Limb (tissue), 2 donors: ENCODE measurements around the gene ENPP3.
"Not testable (repeated sequence)": the region's sequence is repeated elsewhere in the genome, so short reads cannot be mapped to it uniquely, and the experiment has no call there.

Experiments
- DNase-seq, 2 donors: peaks; one replicate each; pipeline ENCODE4 v3.0.0-alpha.2; 2016; ENCODE audit errors: extremely low spot score in 2 of 2

The ENPP3 gene

DNA sequence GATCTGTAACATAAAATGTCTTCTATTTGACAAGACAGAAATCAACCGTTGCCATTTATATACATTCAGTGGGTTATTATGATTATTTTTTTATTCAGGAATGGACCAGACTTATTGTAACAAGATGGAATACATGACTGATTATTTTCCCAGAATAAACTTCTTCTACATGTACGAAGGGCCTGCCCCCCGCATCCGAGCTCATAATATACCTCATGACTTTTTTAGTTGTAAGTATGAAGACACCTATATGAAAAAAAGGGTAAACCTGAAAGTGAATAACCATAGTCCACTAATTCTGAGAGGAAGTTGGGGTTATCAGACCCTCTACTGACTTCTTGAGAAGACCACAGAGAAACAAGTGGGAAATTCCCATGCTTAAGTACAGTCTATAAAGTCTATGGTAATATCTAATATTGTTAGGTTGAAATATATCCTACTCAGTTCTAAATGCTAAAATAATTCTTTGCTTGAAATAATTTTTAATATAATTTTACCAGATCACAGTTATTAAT is 48.2 kb downstream of the ENPP3 start:
- DNase-seq = no peak

DNA sequence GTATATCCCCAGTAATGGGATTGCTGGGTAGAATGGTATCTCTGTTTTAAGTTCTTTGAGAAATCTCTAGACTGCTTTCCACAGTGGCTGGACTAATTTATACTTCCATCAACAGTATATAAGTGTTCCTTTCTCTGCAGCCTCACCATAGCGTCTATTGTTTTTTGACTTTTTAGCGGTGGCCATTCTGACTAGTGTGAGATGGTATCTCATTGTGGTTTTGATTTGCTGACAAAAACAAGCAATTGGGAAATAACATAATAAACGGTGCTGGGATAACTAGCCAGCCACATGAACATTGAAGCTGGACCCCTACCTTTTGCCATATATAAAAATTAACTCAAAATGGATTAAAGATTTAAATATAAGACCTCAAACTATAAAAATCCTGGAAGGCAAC is 49.9 kb downstream of the ENPP3 start:
- no peak for DNase-seq

DNA sequence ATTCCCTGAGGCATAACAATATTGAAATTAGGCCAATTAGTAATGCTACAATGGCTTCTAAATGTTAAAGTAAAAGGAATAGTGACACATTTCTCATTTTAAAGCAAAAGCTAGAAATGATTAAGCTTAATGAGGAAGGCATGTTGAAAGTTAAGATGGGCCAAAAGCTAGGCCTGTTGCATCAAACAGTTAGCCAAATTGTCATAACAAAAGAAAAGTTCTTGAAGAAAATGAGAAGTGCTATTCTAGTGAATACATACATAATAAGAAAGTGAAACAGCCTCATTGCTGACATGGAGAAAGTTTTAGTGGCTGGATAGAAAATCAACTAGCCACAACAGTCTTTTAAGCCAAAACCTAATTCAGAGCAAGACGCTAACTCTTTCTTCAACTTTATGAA is 51.2 kb downstream of the ENPP3 start:
- no peak for DNase-seq

DNA sequence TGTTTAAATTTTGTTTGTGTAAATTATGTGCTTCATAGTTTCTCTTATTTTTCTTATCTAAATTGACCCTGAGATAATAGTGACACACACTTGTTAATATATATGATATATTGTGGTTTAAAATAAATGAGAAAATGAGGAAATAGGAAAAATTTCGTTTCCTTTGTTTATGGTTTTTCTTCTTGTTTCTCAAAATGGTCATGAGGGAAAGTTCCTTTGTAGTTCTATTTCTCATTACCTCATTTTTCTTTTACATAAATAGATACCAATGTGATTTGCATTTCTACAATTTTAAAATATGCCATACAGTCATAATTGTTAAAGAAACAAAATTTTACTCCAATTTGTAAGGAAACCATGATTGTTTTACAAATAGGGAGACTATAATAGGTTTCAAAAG is 54.9 kb downstream of the ENPP3 start:
- no peak for DNase-seq

DNA sequence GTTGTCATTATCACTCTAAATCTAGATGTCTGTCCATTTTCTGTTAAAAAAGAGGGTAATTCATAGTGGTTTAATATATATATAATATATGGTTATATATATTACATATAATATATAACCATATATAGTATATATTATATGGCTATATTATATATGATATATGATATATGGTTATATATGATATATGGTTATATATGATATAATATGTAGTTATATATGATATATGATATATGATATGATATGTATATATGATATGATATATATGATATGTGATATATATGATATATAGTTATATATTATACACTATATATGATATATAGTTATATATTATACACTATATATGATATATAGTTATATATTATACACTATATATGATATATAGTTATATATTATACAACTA is 55.5 kb downstream of the ENPP3 start:
- no peak for DNase-seq

DNA sequence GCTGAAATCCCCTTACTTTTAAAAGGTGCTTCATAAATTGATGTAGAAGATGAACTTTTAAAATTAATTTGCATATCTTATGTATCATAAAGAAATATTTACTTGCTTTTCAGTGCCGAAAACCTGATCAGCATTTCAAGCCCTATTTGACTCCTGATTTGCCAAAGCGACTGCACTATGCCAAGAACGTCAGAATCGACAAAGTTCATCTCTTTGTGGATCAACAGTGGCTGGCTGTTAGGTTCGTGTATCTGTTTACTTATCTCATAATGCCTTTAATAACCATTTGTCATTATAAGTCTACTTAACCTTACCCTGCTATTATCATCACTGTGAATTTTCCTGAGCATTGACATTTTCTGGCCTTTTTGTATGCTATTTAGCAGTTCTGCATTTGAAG is 56.3 kb downstream of the ENPP3 start:
- DNase-seq = no peak

DNA sequence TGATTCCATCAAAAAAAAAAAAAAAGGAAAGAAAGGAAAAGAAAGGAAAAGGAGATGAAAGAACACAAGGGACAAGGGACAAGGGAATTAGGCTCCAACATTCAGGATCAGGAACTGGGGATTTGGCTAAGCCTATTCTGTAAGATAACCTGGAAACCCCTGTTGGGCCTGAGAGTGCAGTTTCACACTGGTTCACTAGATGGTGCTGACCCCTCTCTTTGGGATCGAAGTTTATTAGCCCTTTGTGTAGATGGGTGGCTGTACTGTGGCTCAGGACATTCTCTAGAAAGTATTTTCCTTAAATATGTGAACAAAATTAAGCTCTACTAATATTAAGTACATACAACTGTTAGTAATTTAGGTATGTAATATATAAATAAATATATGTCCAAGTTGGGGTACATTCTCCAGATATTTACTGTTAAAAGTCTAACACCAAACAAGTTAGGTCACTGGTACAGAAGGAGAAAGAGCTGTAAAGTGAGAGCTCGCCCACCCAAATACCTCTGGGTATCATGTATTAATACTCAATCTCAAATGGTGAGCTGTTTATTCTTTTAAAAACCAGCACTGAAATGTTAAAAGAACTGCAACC is 57.8 kb downstream of the ENPP3 start:
- DNase-seq = peak; percentile 70 to 74

DNA sequence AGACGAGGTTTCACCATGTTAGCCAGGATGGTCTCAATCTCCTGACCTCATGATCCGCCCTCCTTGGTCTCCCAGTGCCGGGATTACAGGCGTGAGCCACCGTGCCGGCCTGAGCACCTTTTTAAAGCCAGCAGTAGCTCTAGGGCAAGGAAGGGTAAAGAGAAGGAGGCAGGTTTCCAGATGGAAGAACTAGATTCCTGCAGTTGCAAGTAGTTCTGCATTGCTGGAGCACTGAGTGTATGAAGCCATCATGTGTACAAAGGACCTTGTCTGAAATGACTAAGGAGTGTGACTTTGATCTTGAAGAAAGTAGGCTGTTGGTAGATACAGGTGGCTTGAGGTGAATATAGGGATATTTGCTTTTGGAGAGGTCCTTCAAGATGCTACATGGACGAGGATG is 59.9 kb downstream of the ENPP3 start:
- no peak for DNase-seq

DNA sequence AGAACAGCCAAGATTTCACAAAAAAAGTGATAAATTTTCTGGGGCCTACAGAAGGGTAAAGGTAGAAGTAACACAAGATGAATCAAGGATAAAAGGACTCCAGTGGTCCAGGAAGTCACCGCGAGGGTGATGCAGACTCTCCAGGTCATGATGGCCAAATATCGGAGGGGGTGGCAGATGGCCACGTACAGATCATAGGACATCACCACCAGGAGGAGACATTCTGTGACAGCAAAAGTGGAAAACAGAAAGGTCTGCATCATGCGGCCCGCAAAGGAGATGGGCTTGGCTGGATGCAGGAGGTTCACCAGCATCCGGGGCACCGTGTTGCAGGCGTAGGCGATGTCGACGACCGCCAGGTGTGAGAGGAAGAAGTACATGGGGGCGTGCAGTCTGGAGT is 63.7 kb downstream of the ENPP3 start:
- not testable (repeated sequence) for DNase-seq

DNA sequence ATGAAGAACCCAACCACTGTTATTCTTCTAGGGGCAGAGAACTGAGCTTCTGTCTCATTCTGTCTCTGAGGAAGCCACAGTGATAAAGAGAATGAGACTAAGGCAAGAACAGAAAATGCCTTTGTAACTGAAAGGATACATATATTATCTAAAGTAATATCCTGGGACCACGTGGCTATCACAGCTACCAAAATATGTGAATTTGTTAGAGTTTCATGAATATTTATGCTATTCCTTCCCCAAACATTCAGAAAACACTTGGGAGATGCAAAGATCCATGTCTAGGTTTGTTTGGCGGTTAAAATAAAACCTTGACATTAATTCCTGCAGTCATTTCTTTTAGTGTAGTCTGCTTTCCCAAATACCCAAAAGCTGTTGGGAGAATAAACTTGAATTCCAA is 66.8 kb downstream of the ENPP3 start:
- DNase-seq = not testable (repeated sequence)

DNA sequence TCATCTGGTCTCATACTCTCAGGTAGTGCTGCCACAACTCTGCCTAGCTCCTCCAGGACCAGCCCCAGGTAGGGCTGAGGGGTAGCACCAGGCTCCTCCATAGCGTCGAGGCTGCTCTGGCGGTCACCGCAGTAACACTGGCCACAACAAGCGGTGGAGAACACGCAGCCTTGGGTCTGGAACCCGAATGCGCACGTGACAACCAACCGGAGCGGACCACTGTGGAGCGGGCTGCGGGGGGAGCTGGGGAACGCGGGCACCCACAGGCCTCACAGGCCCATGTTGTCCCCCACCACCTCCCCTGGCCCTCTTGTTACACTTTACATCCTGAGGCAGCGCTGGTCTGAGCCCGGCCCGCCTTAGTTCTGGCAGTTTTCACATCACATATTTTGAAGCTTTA is 73.8 kb downstream of the ENPP3 start, which contains the start of gene CTAGE9:
Gene CTAGE9 (minus strand): TSS at position 101 of the 400 bp plus-strand sequence. CDS start 0 bp downstream, at position 101.
- not testable (repeated sequence) for DNase-seq

DNA sequence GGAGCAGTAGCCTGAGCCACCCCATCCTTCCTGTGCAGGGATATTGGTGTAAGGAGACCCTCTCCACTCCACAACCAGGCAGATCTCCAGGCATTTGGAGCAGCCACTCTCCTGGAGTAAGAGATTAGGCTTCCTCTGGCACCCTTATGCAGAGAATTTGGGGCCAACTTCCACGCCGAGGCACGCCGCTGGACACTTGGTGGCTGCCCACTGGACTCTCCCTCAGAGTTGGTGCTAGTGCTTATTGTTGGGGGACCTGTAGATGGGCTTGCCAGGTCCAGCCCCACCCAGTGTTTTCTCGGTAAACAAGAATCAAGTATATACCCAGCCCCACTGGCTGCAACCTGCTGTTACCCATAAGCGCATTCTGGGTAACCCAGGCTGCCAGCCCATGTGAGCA is 78.5 kb downstream of the ENPP3 start:
- DNase-seq = not testable (repeated sequence)

DNA sequence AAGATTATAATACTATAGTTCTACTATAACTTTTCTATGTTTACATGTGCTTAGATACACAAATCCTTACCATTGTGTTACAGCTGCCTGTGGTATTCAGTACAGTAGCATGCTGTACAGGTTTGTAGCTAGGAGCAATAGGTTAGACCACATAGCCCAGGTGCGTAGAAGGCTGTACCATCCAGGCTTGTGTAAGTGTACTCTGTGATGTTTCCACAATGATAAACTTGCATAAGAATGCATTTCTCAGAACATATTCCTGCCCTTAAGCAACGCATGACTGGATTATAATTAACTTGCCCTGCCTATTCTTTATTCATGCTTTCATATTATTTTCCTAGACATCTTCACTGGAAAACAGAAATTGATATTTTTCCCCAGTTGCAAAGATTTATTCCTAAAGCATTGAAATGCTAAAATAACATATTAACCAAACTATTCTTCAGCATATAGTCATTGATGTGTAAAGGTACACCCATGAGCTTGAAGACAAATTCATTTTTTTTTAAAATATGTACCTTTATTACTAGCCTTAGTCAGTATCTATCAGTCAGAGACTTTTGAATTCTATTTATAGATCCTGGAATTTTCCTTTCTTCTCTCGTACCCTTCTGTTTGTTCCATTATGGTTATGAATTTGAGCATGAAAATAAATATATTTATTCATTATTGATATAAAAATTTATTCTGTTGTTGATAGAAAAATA is 80.9 kb downstream of the ENPP3 start:
- no peak for DNase-seq

DNA sequence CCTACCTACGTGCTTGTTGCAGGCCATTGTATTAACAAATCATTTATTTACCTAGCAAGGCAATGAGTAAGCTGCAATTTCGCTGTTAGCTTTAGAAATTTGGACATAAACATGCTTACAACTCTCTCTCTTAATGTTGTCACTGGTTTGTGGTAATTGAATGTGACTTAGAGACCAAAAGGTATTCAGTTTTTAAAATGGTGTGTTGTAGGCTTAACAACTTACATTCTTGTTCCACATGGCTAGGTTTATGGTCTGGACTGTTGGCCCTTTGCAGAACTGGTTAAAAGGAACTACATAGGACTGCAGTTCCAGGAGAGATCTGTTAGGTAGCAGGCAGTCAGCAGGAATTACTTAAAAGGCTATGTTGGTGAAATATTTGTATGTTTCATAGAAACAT is 84.1 kb downstream of the ENPP3 start:
- DNase-seq = no peak

DNA sequence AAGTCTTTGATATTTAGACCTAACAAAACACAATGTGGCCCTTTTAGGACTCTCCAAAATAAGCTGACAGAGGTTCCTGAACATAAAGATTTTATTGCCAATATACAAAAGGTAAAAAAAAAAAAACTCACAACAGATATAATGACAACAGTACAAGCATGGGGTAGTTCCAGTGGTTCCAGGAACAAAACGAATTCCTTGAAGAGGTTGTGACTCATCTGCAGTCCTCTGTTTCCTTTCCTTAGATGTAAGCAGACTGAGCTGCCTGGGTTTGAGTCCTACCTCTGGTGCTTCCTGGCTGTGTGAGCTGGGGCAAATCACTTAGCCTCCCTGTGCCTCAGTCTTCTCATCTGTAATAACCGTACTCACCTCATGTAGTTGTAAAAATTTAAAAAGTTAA is 87.0 kb downstream of the ENPP3 start:
- no peak for DNase-seq

DNA sequence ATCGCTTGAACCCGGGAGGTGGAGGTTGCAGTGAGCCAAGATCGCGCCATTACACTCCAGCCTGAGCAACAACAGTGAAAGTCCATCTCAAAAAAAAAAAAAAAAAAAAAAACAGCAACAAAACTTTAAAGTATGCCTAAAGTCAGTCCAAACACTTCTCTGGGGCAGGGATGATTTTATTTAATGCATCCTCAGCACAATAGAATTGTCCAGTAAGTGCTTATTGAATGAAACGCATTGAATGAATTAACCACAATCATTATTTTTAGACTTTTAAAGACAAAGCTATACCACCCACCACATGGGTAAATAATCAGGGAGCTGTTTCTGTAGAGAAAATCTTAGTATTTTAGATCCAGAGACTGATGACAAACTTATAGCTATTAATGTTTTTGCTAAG is 90.4 kb downstream of the ENPP3 start:
- no peak for DNase-seq

DNA sequence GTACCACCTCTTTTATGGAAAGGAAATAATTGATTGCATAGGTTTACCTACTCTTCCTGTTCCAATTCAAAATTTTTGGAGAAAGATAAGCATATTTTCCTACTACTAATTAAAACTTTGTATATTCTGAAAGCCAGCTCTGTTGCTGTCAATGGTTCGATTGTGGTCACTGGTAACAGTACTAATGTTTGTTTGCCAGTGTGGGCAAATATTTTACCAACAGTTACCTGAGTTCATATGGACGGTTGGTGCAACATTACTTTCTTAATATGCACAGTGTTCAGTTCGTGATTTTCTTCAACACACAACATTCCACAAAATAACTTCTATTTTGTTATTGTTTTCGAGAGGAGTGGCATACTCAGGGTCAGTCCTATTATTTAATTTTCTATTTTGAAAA is 90.8 kb downstream of the ENPP3 start:
- DNase-seq = no peak

DNA sequence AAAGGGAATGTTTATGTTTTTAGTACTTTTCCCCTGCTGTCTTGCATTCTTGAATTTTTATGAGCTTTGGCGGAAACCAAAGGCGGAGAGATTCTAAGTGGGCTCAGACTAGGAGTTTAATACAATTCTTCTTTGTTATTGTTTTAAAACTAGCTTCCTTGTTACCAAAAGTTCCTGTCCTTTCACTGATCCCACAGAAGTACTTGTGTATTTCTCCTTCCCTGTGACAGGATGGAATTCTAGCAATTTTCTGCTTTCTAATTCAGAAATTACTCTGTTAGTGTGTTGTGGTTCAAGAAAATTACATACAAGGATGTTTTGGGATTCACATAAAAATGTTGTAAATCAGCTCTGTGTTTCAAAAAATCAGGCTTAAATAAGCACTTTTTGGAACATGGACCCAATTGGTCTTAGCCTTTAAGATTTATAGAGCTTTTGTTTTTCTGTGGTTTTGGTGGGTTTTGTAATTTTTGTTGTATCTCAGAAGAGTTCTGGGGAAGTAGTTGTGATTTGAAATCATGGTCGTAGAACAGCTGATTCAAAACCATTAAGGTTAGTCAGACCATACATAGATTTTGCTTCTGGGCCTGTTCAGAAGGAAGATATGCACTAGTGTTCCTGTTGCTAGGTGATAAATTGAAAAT is 91.3 kb downstream of the ENPP3 start:
- no peak for DNase-seq

DNA sequence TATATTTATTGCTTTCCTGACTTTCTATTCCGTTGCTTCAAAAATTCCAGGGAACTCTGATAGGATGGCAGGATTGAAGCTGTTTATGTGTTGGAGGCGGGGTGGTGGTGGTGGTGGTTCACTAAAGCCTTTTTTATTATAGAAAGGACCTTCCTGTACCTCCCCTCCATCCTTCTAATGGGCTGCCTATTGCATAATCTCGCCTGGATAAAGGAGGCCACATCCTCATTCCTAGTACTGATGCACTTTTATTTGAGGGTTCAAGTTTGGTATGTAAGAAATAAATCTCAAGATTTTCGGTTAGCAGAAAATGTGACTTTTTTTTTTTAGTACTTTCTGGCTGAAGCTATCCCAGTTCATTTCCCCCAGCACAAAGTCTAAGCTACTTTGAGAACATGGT is 92.4 kb downstream of the ENPP3 start:
- no peak for DNase-seq

DNA sequence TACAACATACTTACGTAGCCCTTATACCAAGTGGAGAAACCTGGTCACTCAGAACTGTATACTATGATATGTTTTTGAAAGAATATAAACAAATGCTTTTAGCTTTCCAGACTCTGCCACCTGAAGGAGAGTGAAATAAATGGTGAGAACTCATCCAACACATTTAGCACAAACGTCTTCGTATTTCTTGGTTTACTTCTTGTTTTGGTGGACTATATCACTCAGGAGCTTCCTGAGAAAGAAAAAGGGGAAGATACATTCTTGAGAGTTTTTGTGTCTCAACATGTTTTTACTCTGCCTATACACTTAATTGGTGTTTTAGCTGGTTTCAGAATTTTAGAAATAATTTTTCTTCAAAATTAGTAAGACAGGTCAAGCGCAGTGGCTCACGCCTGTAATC is 93.2 kb downstream of the ENPP3 start:
- DNase-seq = no peak

DNA sequence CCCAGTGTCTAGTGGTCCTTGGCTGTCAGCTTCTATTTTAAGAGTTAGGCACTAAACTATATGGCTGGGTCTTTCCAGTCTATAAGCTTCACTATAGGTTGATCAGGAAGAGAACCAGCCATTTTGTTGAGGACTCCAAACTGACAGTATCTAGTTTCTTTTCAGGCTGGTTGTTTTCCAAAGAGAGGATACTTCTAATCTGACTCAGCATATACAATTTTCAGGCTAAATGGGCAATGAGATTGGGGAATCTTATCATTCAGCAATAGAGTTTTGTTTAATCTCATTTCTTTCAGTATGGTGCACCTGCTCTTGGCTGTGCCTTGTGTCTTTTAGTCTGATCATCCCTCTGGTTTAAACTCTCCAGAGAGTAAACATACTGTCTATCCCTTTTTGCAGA is 94.1 kb downstream of the ENPP3 start:
- DNase-seq = no peak

DNA sequence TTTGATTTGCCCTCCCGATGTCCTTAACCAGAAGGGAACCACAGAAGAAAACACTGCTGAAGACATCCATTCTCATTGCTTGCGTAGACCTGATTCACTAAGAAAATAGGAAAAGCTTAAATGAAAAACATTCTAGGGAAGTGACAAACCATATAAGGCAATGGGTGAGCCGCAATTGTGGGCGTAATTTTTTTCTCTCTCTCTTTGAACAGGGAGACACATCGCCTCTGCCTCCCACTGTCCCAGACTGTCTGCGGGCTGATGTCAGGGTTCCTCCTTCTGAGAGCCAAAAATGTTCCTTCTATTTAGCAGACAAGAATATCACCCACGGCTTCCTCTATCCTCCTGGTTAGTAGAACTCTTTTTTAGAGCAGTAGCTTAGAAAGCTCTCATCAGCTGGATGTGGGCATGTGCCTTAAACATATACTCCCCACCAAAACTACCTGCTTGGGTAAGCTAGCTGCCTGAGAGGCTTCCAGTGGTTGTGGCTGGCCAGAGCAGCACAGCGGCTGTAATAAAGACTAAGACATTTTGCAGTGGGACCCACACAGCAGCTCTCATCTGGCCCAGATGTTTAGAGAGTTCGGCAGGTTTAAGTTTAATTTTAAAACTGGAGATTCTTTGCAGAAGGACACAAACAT is 96.4 kb downstream of the ENPP3 start:
- DNase-seq = no peak
